IMR-90 (cell line): ENCODE results near the gene SRGAP2C. TPM values are rescaled to one million over a fixed set of nuclear protein-coding genes. Genes with fewer than 3 reads are reported as not detected.
A peak's percentile ranks its signal among the peaks of the same experiment; 100 is the strongest.
"Not testable (repeated sequence)": the region's sequence is repeated elsewhere in the genome, so short reads cannot be mapped to it uniquely, and the experiment has no call there.

ENCODE experiments used
- ATAC-seq: fragments of 200-7000 bp; cut with Tn5 transposase; 2 replicates; pipeline ENCODE4 v1.9.1; 2020; ENCODE audit warnings: low read depth, mild to moderate bottlenecking, moderate library complexity
- Bru-seq: library from RNA; stranded (reverse); fragments of 400-500 nt; gene quantifications from one replicate; lab custom pipeline; 2021; lab: Mats Ljungman, UMichigan
- BruChase-seq, 2 experiments: library from RNA; stranded (reverse); fragments of 400-500 nt; gene quantifications; one replicate each; lab custom pipeline; 2021; lab: Mats Ljungman, UMichigan
- BruUV-seq: library from RNA; stranded (reverse); fragments of 400-500 nt; replicated peaks from 2 replicates; lab custom pipeline; 2021; lab: Mats Ljungman, UMichigan
- CTCF ChIA-PET: fragments of 300-600 bp; formaldehyde crosslinking; extraction: SDS; loops from one replicate; lab custom pipeline; 2021; ENCODE audit warnings: antibody characterized with exemption; lab: Yijun Ruan, JAX
- POLR2A ChIA-PET: fragments of 300-600 bp; sonication (Branson Sonifier 250); formaldehyde crosslinking; loops from one replicate; lab custom pipeline; 2022; ENCODE audit warnings: antibody characterized with exemption; ENCODE audit not compliant: unreplicated experiment; lab: Charles Lee
- DNase-seq: peaks from one replicate; pipeline ENCODE4 v3.0.0; 2013
- H2AFZ ChIP-seq: replicated peaks from 2 replicates; pipeline ENCODE3; 2013; ENCODE audit warnings: low read length, mild to moderate bottlenecking; ENCODE audit not compliant: poor library complexity
- H2AK5ac ChIP-seq: 2 replicates; pipeline ENCODE4 v1.6.1; 2013; ENCODE audit warnings: low read depth, low read length, inconsistent platforms
- H2AK9ac ChIP-seq: replicated peaks from 2 replicates; pipeline ENCODE3; 2013; ENCODE audit warnings: mild to moderate bottlenecking, low read depth, low read length, moderate library complexity; ENCODE audit not compliant: poor library complexity
- H2BK120ac ChIP-seq: 2 replicates; pipeline ENCODE4 v1.6.1; 2013; ENCODE audit warnings: low read depth, low read length, inconsistent platforms
- H2BK15ac ChIP-seq: 3 replicates; pipeline ENCODE4 v1.6.1; 2013; ENCODE audit warnings: low read depth, low read length, inconsistent platforms
- H2BK20ac ChIP-seq: 2 replicates; pipeline ENCODE4 v1.6.1; 2013; ENCODE audit warnings: low read depth, mild to moderate bottlenecking, inconsistent platforms, low read length, moderate library complexity
- H2BK5ac ChIP-seq: 2 replicates; pipeline ENCODE4 v1.6.1; 2013; ENCODE audit warnings: mild to moderate bottlenecking, low read depth, low read length, inconsistent platforms; ENCODE audit not compliant: poor library complexity, severe bottlenecking
- H3K14ac ChIP-seq: replicated peaks from 2 replicates; pipeline ENCODE4 v1.6.1; 2013; ENCODE audit warnings: low read depth, low read length, inconsistent platforms
- H3K18ac ChIP-seq: 2 replicates; pipeline ENCODE4 v1.6.1; 2013; ENCODE audit warnings: low read depth, low read length, control low read depth
- H3K23ac ChIP-seq: 2 replicates; pipeline ENCODE4 v1.6.1; 2013; ENCODE audit warnings: low read depth, low read length, inconsistent platforms
- H3K27ac ChIP-seq: 2 replicates; pipeline ENCODE4 v1.5.1; 2013; ENCODE audit warnings: mild to moderate bottlenecking, control low read depth, low read length; ENCODE audit not compliant: insufficient read depth
- H3K27me3 ChIP-seq: 2 replicates; pipeline ENCODE4 v1.6.1; 2013; ENCODE audit warnings: low read length; ENCODE audit not compliant: control insufficient read depth, insufficient read depth
- H3K36me3 ChIP-seq: 2 replicates; pipeline ENCODE4 v1.6.1; 2013; ENCODE audit warnings: low read length, mixed read lengths; ENCODE audit not compliant: control insufficient read depth, insufficient read depth
- H3K4ac ChIP-seq: 2 replicates; pipeline ENCODE4 v1.6.1; 2013; ENCODE audit warnings: low read depth, low read length, inconsistent platforms
- H3K4me1 ChIP-seq: 2 replicates; pipeline ENCODE4 v1.6.1; 2013; ENCODE audit warnings: low read length, mixed read lengths; ENCODE audit not compliant: control insufficient read depth, insufficient read depth
- H3K4me2 ChIP-seq: 2 replicates; pipeline ENCODE4 v1.6.1; 2013; ENCODE audit warnings: low read depth, mild to moderate bottlenecking, control low read depth, low read length, moderate library complexity
- H3K4me3 ChIP-seq: 2 replicates; pipeline ENCODE4 v1.5.1; 2013; ENCODE audit warnings: low read depth, mild to moderate bottlenecking, control low read depth, low read length, moderate library complexity; ENCODE audit not compliant: insufficient read depth
- H3K56ac ChIP-seq: 2 replicates; pipeline ENCODE4 v1.6.1; 2013; ENCODE audit warnings: low read length, inconsistent platforms; ENCODE audit not compliant: insufficient read depth; ENCODE audit errors: extremely low read depth
- H3K79me1 ChIP-seq, 2 experiments: 2 replicates each; pipeline ENCODE4 v1.6.1; 2013; ENCODE audit warnings: low read length in 2 of 2, inconsistent platforms in 1 of 2, low read depth in 1 of 2
- H3K9ac ChIP-seq: 2 replicates; pipeline ENCODE4 v1.6.1; 2013; ENCODE audit warnings: low read depth, low read length, control low read depth
- H3K9me1 ChIP-seq: 2 replicates; pipeline ENCODE4 v1.6.1; 2013; ENCODE audit warnings: low read length, inconsistent platforms; ENCODE audit not compliant: insufficient read depth
- H3K9me3 ChIP-seq: 2 replicates; pipeline ENCODE4 v1.6.1; 2013; ENCODE audit warnings: low read length; ENCODE audit not compliant: control insufficient read depth, insufficient read depth
- H4K20me1 ChIP-seq: 2 replicates; pipeline ENCODE4 v1.6.1; 2013; ENCODE audit warnings: low read length, inconsistent platforms; ENCODE audit not compliant: insufficient read depth
- H4K5ac ChIP-seq: 2 replicates; pipeline ENCODE4 v1.6.1; 2013; ENCODE audit warnings: mild to moderate bottlenecking, low read depth, low read length, control low read depth
- H4K8ac ChIP-seq, 2 experiments: 2 replicates each; pipeline ENCODE4 v1.6.1; 2013; ENCODE audit warnings: low read depth in 2 of 2, low read length in 2 of 2, control low read depth in 1 of 2, inconsistent platforms in 1 of 2
- H4K91ac ChIP-seq: 2 replicates; pipeline ENCODE4 v1.6.1; 2013; ENCODE audit warnings: low read depth, low read length, inconsistent platforms; ENCODE audit not compliant: insufficient read depth
- FOS ChIP-seq: fragments of 150-350 bp; IDR thresholded peaks from 2 replicates; pipeline ENCODE4 v1.6.1; 2016; ENCODE audit warnings: low read depth, low read length
- POLR2A ChIP-seq: IDR thresholded peaks from 2 replicates; pipeline ENCODE4 v1.6.1; 2012; ENCODE audit warnings: mild to moderate bottlenecking, low read depth, low read length
- WGBS, 2 experiments: methylation state at CpG; one replicate each; pipeline versions ENCODE4 v1.1.5 to v1.1.7; 2013; ENCODE audit warnings: missing lambda C conversion rate in 2 of 2; ENCODE audit not compliant: insufficient read length in 1 of 2; ENCODE audit errors: extremely low coverage in 2 of 2; 5-methylcytosine and 5-hydroxymethylcytosine counted together
- dilution Hi-C: fragments of 300-500 bp; cut with HindIII; formaldehyde crosslinking; loops from one replicate; pipeline ENCODE4 v1.14.3; 2018; ENCODE audit warnings: low sequenced_read_pairs; ENCODE audit not compliant: unreplicated experiment
- in situ Hi-C: fragments of 300-500 bp; cut with MboI; formaldehyde crosslinking; loops from 3 replicates; pipeline ENCODE4 v1.14.3; 2019; ENCODE audit warnings: low sequenced_read_pairs, inconsistent platforms, mixed read lengths
- intact Hi-C: fragments of 100-400 bp; cut with micrococcal nuclease; formaldehyde crosslinking; loops from 2 replicates; pipeline ENCODE4 v1.10.0; 2022
- long read RNA-seq: library from polyadenylated mRNA; unstranded; transcript quantifications from one replicate; pipeline ENCODE4 v2.0.0, GENCODE V29; 2021; ENCODE audit not compliant: unreplicated experiment
- polyA plus RNA-seq, 3 experiments: library from polyadenylated mRNA; depleted of rRNA; stranded (reverse); fragments of >200 nt; gene quantifications; 2 replicates each; pipeline ENCODE4 v1.2.3, GENCODE V29; 2012; ENCODE audit warnings: low replicate concordance in 1 of 3
- total RNA-seq: library from RNA; depleted of rRNA; stranded (reverse); fragments of >200 nt; gene quantifications from 2 replicates; pipeline ENCODE4 v1.2.3, GENCODE V29; 2012; rRNA removed

SRGAP2C gene
- 12.7 and 13.9 TPM in 2 replicates for total RNA-seq
- polyA plus RNA-seq (2012; rRNA removed): 4.0 and 5.6 TPM in 2 replicates
- 0.99 and 2.3 TPM in 2 replicates for polyA plus RNA-seq (2012; cell fraction: cytosol; rRNA removed)
- polyA plus RNA-seq (2012; cell fraction: nucleus; rRNA removed; ENCODE audit: low replicate concordance): 2.1 and 9.8 TPM in 2 replicates
- percentile 80 among the genes with signal in this experiment for Bru-seq, nascent RNA
- BruChase-seq, experiment 1, labeled RNA remaining after a 6-hour chase: percentile 69 among the genes with signal in this experiment
- percentile 72 among the genes with signal in this experiment for BruChase-seq, experiment 2, labeled RNA remaining after a 2-hour chase
- long read RNA-seq, full-length matches to known transcripts: 31 of 60 reads
- long read RNA-seq, partial matches to known transcripts: 14 of 60 reads
- long read RNA-seq, other reads (novel, unspliced or antisense): 15 of 60 reads

- POLR2A ChIA-PET, H3K9me1 ChIP-seq, H4K8ac ChIP-seq, H2BK20ac ChIP-seq, H3K4ac ChIP-seq, intact Hi-C loops, H2AK9ac ChIP-seq, H3K14ac ChIP-seq, H2BK120ac ChIP-seq, H2BK5ac ChIP-seq, H4K91ac ChIP-seq, H2AFZ ChIP-seq, H3K36me3 ChIP-seq, dilution Hi-C loops, H3K4me1 ChIP-seq, CTCF ChIA-PET, H2BK15ac ChIP-seq, H2AK5ac ChIP-seq, H3K23ac ChIP-seq, H3K79me1 ChIP-seq, in situ Hi-C loops, H4K20me1 ChIP-seq, H3K9me3 ChIP-seq, H3K9ac ChIP-seq, H3K27me3 ChIP-seq, H3K18ac ChIP-seq, H4K5ac ChIP-seq, H3K56ac ChIP-seq, BruUV-seq: not testable (repeated sequence)
- 0% methylated on average over 3 of the region's 54 CpGs; no CpG with 5 or more reads in 1 of the 2 experiments for WGBS, 2 experiments
- DNase-seq (peak; percentile 99), ATAC-seq (peak; percentile 80)
- Histone ChIP-seq H3K4me2 (peak within 1 kb of the TSS; percentile 49), H3K27ac (peak within 1 kb of the TSS; percentile 71), H3K4me3 (peak within 1 kb of the TSS; percentile 57)
- TF ChIP-seq FOS (0 out of 2 replicates have a peak, but pooled peaks have one; percentile 14), POLR2A (peak; percentile 32; the same call in 1 of the 2 replicates)
These were observed at the start of gene SRGAP2C, which contains the start of gene FAM72B for GRCh38 chr1:121184290-121185127. TSS of gene SRGAP2C (plus strand) at chr1:121184975. CDS start at chr1:121187447, 2,472 bp downstream. TSS of gene FAM72B (minus strand) at chr1:121184340. CDS start at chr1:121183489, 851 bp downstream.

- in situ Hi-C loops, H3K27ac ChIP-seq, H2BK15ac ChIP-seq, H3K4me2 ChIP-seq, H3K79me1 ChIP-seq, BruUV-seq, H3K4me1 ChIP-seq, H3K36me3 ChIP-seq, H2BK20ac ChIP-seq, intact Hi-C loops, H3K9me3 ChIP-seq, H2BK120ac ChIP-seq, H3K4me3 ChIP-seq, H3K9me1 ChIP-seq, H2AK5ac ChIP-seq, H2BK5ac ChIP-seq, H4K20me1 ChIP-seq, POLR2A ChIA-PET, H3K18ac ChIP-seq, H4K8ac ChIP-seq, H3K9ac ChIP-seq, H2AK9ac ChIP-seq, H3K27me3 ChIP-seq, dilution Hi-C loops, H3K14ac ChIP-seq, H2AFZ ChIP-seq, H4K5ac ChIP-seq, H3K56ac ChIP-seq, H3K4ac ChIP-seq, H4K91ac ChIP-seq, H3K23ac ChIP-seq, CTCF ChIA-PET, DNase-seq: not testable (repeated sequence)
- peak; percentile 79 for ATAC-seq
- WGBS, 2 experiments: no CpG with 5 or more reads among the region's 6 CpGs
These were observed 44.4 kb upstream of the SRGAP2C start for GRCh38 chr1:121140393-121140792.
